ENCODE measurements around the gene ADGRL1. TPM values are rescaled to one million over a fixed set of nuclear protein-coding genes. Genes with fewer than 3 reads are reported as not detected.

The ADGRL1 gene
- total RNA-seq, 1 experiment from 2014 or later: 117 TPM

DNA sequence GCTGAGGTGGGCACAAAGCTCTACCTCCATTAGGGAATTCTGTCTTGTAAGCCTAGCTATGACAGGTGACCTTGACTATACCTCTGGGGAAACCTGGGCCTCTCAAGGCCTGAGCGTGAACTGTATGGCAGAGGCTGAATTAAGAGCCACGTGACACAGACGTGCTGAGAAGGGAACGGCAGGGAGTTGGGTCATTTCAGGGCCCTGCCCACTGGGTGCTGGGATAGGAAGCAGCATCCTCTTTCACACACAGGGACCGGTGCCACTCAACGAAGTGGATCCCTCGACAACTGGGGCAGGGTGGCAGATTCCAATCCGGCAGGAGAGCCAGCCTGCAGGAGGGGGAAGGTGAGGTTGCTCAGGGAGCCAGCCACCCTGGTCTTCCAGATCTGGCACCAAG lies 78.8 kb downstream of the ADGRL1 start:
- H3K9me3 Mint-ChIP-seq: no peaks in the 10 kb centered on the region
- H2AK5ac ChIP-seq (ENCODE audit: insufficient read length, low read length): no peak overlapping the region
- no peaks in the 10 kb centered on the region for H3K23me2 ChIP-seq (ENCODE audit: insufficient read length, low read depth, low read length, poor library complexity, severe bottlenecking)
- no peak overlapping the region for H3K56ac ChIP-seq (ENCODE audit: insufficient read length, low read depth, low read length)
- H3K27ac Mint-ChIP-seq: peak overlapping the region in 1 of 3 experiments; percentile 68; a peak in 1 of 7 replicates
- H4K5ac ChIP-seq (ENCODE audit: insufficient read length, low read depth, low read length): no peak overlapping the region
- no peak overlapping the region for H2BK12ac ChIP-seq (ENCODE audit: insufficient read length, low read depth, low read length)
- H3K27me3 ChIP-seq (ENCODE audit: insufficient read depth, low read length): no peaks in the 10 kb centered on the region
- no peaks in the 10 kb centered on the region for H3K9me3 ChIP-seq (ENCODE audit: control insufficient read depth, low read depth, low read length)
- H3K4me1 Mint-ChIP-seq: no peaks in the 10 kb centered on the region
- no peak overlapping the region for H2BK15ac ChIP-seq (ENCODE audit: low read depth, low read length)
- H3K4me1 ChIP-seq (ENCODE audit: insufficient read depth, low read length): no peaks in the 10 kb centered on the region
- no peak overlapping the region for H3K27ac ChIP-seq (ENCODE audit: insufficient read length, low read depth, low read length)
- no peak overlapping the region for H4K8ac ChIP-seq (replicated peaks; ENCODE audit: insufficient read length, low read depth, low read length)
- peaks cover 32 to 56% (median 54%) of the 10 kb centered on the region in 3 experiments; a peak in 6 of 7 replicates for H3K36me3 Mint-ChIP-seq (ENCODE audit: insufficient read depth in 1 of 3, low read depth in 3 of 3)
- H3T11ph ChIP-seq (ENCODE audit: low read length): no peak overlapping the region
- no peak overlapping the region for H3K4me2 ChIP-seq (ENCODE audit: insufficient read depth, insufficient read length, low read length)
- no peak overlapping the region for H3K9ac ChIP-seq (ENCODE audit: extremely low read depth, insufficient read length, low read length)
- no peaks in the 10 kb centered on the region for H3K79me1 ChIP-seq (ENCODE audit: insufficient read depth, low read depth, low read length, poor library complexity, severe bottlenecking)
- no peaks in the 10 kb centered on the region for H3K79me2 ChIP-seq (ENCODE audit: insufficient read depth, low read length)
- no peak for DNase-seq
- no peak overlapping the region for H4K91ac ChIP-seq (ENCODE audit: insufficient read length, low read depth, low read length)
- no CpG with 5 or more reads among the region's 8 CpGs for WGBS (ENCODE audit: extremely low coverage, insufficient read length, low lambda C conversion rate)
- no peak overlapping the region for H3K4me3 Mint-ChIP-seq
- no peak overlapping the region for H2AFZ ChIP-seq (ENCODE audit: low read length)
- H2BK120ac ChIP-seq (ENCODE audit: low read depth, low read length, poor library complexity, severe bottlenecking): no peak overlapping the region
- no peak overlapping the region for H3K23ac ChIP-seq (ENCODE audit: insufficient read length, low read depth, low read length)
- no peak overlapping the region for H3K18ac ChIP-seq (ENCODE audit: insufficient read length, low read depth, low read length)
- TF ChIP-seq, protein P1, sequence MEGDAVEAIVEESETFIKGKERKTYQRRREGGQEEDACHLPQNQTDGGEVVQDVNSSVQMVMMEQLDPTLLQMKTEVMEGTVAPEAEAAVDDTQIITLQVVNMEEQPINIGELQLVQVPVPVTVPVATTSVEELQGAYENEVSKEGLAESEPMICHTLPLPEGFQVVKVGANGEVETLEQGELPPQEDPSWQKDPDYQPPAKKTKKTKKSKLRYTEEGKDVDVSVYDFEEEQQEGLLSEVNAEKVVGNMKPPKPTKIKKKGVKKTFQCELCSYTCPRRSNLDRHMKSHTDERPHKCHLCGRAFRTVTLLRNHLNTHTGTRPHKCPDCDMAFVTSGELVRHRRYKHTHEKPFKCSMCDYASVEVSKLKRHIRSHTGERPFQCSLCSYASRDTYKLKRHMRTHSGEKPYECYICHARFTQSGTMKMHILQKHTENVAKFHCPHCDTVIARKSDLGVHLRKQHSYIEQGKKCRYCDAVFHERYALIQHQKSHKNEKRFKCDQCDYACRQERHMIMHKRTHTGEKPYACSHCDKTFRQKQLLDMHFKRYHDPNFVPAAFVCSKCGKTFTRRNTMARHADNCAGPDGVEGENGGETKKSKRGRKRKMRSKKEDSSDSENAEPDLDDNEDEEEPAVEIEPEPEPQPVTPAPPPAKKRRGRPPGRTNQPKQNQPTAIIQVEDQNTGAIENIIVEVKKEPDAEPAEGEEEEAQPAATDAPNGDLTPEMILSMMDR (conservative IDR thresholded peaks at IDR 0.05): no peak
- no peaks in the 10 kb centered on the region for H3K27me3 Mint-ChIP-seq (ENCODE audit: low read depth)
- H3K14ac ChIP-seq (ENCODE audit: insufficient read depth, low read length): no peak overlapping the region
- H2BK5ac ChIP-seq (ENCODE audit: insufficient read length, low read length): no peak overlapping the region
- no peak overlapping the region for H3K4ac ChIP-seq (ENCODE audit: low read depth, low read length)
- H2BK20ac ChIP-seq (ENCODE audit: low read depth, low read length, poor library complexity, severe bottlenecking): no peak overlapping the region
- no peaks in the 10 kb centered on the region for H4K20me1 ChIP-seq (ENCODE audit: control insufficient read depth, insufficient read depth, insufficient read length)

Data from H9 (cell line).